HG03342 (cell line): ENCODE data around the gene HPCAL4.

Experiments
- ATAC-seq: cut with Tn5 transposase; IDR thresholded peaks from one replicate; pipeline ENCODE4 v1.9.1; 2021; ENCODE audit warnings: mild to moderate bottlenecking, moderate library complexity; ENCODE audit not compliant: unreplicated experiment

Gene HPCAL4

GRCh38 chr1:39652554-39652953, 38.7 kb downstream of the HPCAL4 start:
- ATAC-seq, result no peak

GRCh38 chr1:39652105-39652504, 39.1 kb downstream of the HPCAL4 start:
- ATAC-seq, result no peak

- no peak for ATAC-seq
These were observed 40.8 kb downstream of the HPCAL4 start for GRCh38 chr1:39650431-39650830.

- ATAC-seq, result no peak
These were observed 41.5 kb downstream of the HPCAL4 start for GRCh38 chr1:39649636-39650185.

- ATAC-seq, result no peak
These were observed 42.7 kb downstream of the HPCAL4 start for GRCh38 chr1:39648496-39648895.

- no peak for ATAC-seq
These were observed 44.0 kb downstream of the HPCAL4 start for GRCh38 chr1:39647247-39647646.

- no peak for ATAC-seq
These were observed 44.8 kb downstream of the HPCAL4 start for GRCh38 chr1:39646232-39647081.

GRCh38 chr1:39645411-39646043, 45.7 kb downstream of the HPCAL4 start:
- ATAC-seq, result no peak

GRCh38 chr1:39643705-39644104, 47.5 kb downstream of the HPCAL4 start:
- ATAC-seq, result no peak

- no peak for ATAC-seq
These were observed 48.4 kb downstream of the HPCAL4 start for GRCh38 chr1:39642796-39643195.

GRCh38 chr1:39640861-39641260, 50.4 kb downstream of the HPCAL4 start:
- ATAC-seq, result no peak

- no peak for ATAC-seq
These were observed 51.7 kb downstream of the HPCAL4 start, which contains the start of gene HEYL for GRCh38 chr1:39639305-39640130. Gene HEYL, minus strand, starts transcription at chr1:39639643. Its CDS starts 18 bp downstream, at chr1:39639625.

GRCh38 chr1:39638965-39639304, 52.3 kb downstream of the HPCAL4 start:
- ATAC-seq, result no peak

GRCh38 chr1:39637361-39637760, 53.9 kb downstream of the HPCAL4 start:
- ATAC-seq, result no peak

GRCh38 chr1:39635871-39636210, 55.4 kb downstream of the HPCAL4 start:
- ATAC-seq, result no peak

- ATAC-seq, result no peak
These were observed 55.9 kb downstream of the HPCAL4 start for GRCh38 chr1:39635205-39635870.

- ATAC-seq, result no peak
These were observed 57.8 kb downstream of the HPCAL4 start for GRCh38 chr1:39633422-39633821.

- no peak for ATAC-seq
These were observed 58.4 kb downstream of the HPCAL4 start for GRCh38 chr1:39632682-39633417.

GRCh38 chr1:39632323-39632681, 58.9 kb downstream of the HPCAL4 start:
- no peak for ATAC-seq
